Neural progenitor cell (in vitro differentiated cells): ENCODE data around the gene RAB3A. TPM values are rescaled to one million over a fixed set of nuclear protein-coding genes. Genes with fewer than 3 reads are reported as not detected.

Experiments
- DNase-seq: peaks from one replicate; pipeline ENCODE4 v3.0.0-alpha.2; 2016; ENCODE audit warnings: low spot score
- H2AFZ ChIP-seq: fragments of 200-600 bp; sonication (generic); replicated peaks from 2 replicates; pipeline ENCODE4 v1.6.1; 2016; ENCODE audit warnings: antibody characterized with exemption
- H3F3A ChIP-seq: fragments of 200-600 bp; sonication (generic); 2 replicates; pipeline ENCODE4 v1.6.1; 2016; ENCODE audit warnings: antibody characterized with exemption, low read depth
- H3K27ac ChIP-seq: fragments of 200-600 bp; sonication (generic); 2 replicates; pipeline ENCODE4 v1.5.1; 2016; ENCODE audit warnings: mild to moderate bottlenecking
- H3K27me3 ChIP-seq: fragments of 200-600 bp; sonication (generic); 2 replicates; pipeline ENCODE4 v1.6.1; 2016; ENCODE audit warnings: mild to moderate bottlenecking, moderate library complexity
- H3K36me3 ChIP-seq: fragments of 200-600 bp; sonication (generic); 2 replicates; pipeline ENCODE4 v1.5.1; 2016
- H3K4me1 ChIP-seq: fragments of 200-600 bp; sonication (generic); 2 replicates; pipeline ENCODE4 v1.6.1; 2016; ENCODE audit warnings: mixed run types
- H3K4me2 ChIP-seq: fragments of 200-600 bp; sonication (generic); 2 replicates; pipeline ENCODE4 v1.6.1; 2016
- H3K4me3 ChIP-seq: fragments of 200-600 bp; sonication (generic); 2 replicates; pipeline ENCODE4 v1.5.1; 2016
- H3K79me2 ChIP-seq: fragments of 200-600 bp; sonication (generic); 2 replicates; pipeline ENCODE4 v1.6.1; 2016; ENCODE audit warnings: low read depth
- H3K9ac ChIP-seq: fragments of 200-600 bp; sonication (generic); 2 replicates; pipeline ENCODE4 v1.6.1; 2016
- H3K9me3 ChIP-seq: fragments of 200-600 bp; sonication (generic); 2 replicates; pipeline ENCODE4 v1.5.1; 2016; ENCODE audit warnings: low read depth
- H4K20me1 ChIP-seq: fragments of 200-600 bp; sonication (generic); 2 replicates; pipeline ENCODE4 v1.6.1; 2016; ENCODE audit warnings: low read depth
- H3K27ac Mint-ChIP-seq: 3 replicates; pipeline ENCODE4 v1.8.0; 2021; ENCODE audit warnings: mixed read lengths
- H3K27me3 Mint-ChIP-seq: 2 replicates; pipeline ENCODE4 v1.8.0; 2022; ENCODE audit warnings: low read depth, mild to moderate bottlenecking, inconsistent platforms, moderate library complexity, mixed read lengths; ENCODE audit not compliant: insufficient read depth
- H3K36me3 Mint-ChIP-seq: 3 replicates; pipeline ENCODE4 v1.8.0; 2021; ENCODE audit warnings: mixed read lengths
- H3K4me1 Mint-ChIP-seq: 3 replicates; pipeline ENCODE4 v1.8.0; 2021; ENCODE audit warnings: mixed read lengths
- H3K4me3 Mint-ChIP-seq: 3 replicates; pipeline ENCODE4 v1.8.0; 2021; ENCODE audit warnings: mild to moderate bottlenecking, moderate library complexity, mixed read lengths
- H3K9me3 Mint-ChIP-seq: 3 replicates; pipeline ENCODE4 v1.8.0; 2020; ENCODE audit warnings: mixed read lengths
- EZH2 ChIP-seq: fragments of 200-600 bp; sonication (generic); IDR thresholded peaks from 2 replicates; pipeline ENCODE4 v1.6.1; 2017; ENCODE audit warnings: antibody characterized with exemption, mild to moderate bottlenecking, moderate library complexity
- EZH2phosphoT487 ChIP-seq: fragments of 200-600 bp; sonication (generic); IDR thresholded peaks from 2 replicates; pipeline ENCODE4 v1.6.1; 2017; ENCODE audit warnings: antibody characterized with exemption
- total RNA-seq: library from RNA; depleted of rRNA; stranded (reverse); fragments of >200 nt; gene quantifications from 2 replicates; pipeline ENCODE4 v1.2.3, GENCODE V29; 2015; ENCODE audit warnings: low replicate concordance
- TF ChIP-seq, protein P1 (sequence below): fragments of 200-600 bp; sonication (generic); IDR thresholded peaks from 2 replicates; pipeline ENCODE4 v1.5.1; 2017; ENCODE audit warnings: antibody characterized with exemption, mild to moderate bottlenecking

RAB3A gene
- total RNA-seq, 1 donor from 2014 or later = 1.1 TPM

DNA sequence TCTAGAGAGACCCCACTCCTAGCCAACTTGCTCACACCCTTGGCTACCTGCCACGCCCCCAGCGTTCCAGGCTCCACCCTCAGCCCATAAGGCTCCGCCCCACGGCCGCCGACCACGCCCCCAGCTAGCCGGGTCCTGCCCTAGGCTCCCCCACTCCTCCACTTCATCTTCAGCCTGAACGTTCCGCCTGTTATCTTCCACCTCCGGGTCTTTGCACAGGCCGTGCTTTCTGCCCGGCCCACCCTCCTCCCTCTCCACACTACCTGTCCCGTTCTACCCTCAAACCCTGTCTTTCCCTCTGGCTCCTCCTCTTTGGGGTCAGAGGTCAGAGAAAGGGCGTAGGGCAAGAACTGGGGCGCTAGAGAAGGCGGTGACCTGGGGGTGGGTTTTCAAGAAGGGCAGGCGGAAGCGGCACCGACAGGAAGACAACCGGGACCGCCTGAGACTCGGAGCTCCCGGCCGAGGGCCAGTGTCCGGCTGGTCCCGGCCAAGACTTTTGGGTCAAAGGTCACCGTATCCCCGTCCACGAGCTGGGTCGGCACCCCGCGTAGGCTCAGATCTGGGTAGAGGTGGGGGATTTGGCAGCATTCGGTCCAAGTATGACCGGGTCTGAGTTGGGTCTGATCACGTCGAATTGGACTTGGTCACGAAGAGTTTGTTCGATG is 20.1 kb upstream of the RAB3A start:
- no peaks in the 10 kb centered on the region for H3K79me2 ChIP-seq
- no peak overlapping the region for H3K27ac ChIP-seq
- H4K20me1 ChIP-seq = peaks cover 21% of the 10 kb centered on the region
- DNase-seq = peak; percentile 81
- H3K36me3 Mint-ChIP-seq = no peaks in the 10 kb centered on the region
- H3K9me3 ChIP-seq = no peaks in the 10 kb centered on the region
- H3F3A ChIP-seq = peaks cover 28% of the 10 kb centered on the region
- TF ChIP-seq EZH2 (no peak), EZH2phosphoT487 (no peak)
- TF ChIP-seq, protein P1, sequence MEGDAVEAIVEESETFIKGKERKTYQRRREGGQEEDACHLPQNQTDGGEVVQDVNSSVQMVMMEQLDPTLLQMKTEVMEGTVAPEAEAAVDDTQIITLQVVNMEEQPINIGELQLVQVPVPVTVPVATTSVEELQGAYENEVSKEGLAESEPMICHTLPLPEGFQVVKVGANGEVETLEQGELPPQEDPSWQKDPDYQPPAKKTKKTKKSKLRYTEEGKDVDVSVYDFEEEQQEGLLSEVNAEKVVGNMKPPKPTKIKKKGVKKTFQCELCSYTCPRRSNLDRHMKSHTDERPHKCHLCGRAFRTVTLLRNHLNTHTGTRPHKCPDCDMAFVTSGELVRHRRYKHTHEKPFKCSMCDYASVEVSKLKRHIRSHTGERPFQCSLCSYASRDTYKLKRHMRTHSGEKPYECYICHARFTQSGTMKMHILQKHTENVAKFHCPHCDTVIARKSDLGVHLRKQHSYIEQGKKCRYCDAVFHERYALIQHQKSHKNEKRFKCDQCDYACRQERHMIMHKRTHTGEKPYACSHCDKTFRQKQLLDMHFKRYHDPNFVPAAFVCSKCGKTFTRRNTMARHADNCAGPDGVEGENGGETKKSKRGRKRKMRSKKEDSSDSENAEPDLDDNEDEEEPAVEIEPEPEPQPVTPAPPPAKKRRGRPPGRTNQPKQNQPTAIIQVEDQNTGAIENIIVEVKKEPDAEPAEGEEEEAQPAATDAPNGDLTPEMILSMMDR = no peak
- H3K4me2 ChIP-seq = peak overlapping the region; percentile 70
- H3K4me3 Mint-ChIP-seq = peak overlapping the region; percentile 93
- peaks cover 4% of the 10 kb centered on the region for H3K4me1 ChIP-seq
- peaks cover 55% of the 10 kb centered on the region for H3K27me3 Mint-ChIP-seq
- H3K9ac ChIP-seq = no peak overlapping the region
- H2AFZ ChIP-seq = peak overlapping the region; percentile 93
- H3K9me3 Mint-ChIP-seq = no peaks in the 10 kb centered on the region
- no peaks in the 10 kb centered on the region for H3K36me3 ChIP-seq
- peaks cover 23% of the 10 kb centered on the region for H3K4me1 Mint-ChIP-seq
- H3K27me3 ChIP-seq = peaks cover 61% of the 10 kb centered on the region
- peak overlapping the region; percentile 56 for H3K4me3 ChIP-seq
- H3K27ac Mint-ChIP-seq = peak overlapping the region; percentile 87

DNA sequence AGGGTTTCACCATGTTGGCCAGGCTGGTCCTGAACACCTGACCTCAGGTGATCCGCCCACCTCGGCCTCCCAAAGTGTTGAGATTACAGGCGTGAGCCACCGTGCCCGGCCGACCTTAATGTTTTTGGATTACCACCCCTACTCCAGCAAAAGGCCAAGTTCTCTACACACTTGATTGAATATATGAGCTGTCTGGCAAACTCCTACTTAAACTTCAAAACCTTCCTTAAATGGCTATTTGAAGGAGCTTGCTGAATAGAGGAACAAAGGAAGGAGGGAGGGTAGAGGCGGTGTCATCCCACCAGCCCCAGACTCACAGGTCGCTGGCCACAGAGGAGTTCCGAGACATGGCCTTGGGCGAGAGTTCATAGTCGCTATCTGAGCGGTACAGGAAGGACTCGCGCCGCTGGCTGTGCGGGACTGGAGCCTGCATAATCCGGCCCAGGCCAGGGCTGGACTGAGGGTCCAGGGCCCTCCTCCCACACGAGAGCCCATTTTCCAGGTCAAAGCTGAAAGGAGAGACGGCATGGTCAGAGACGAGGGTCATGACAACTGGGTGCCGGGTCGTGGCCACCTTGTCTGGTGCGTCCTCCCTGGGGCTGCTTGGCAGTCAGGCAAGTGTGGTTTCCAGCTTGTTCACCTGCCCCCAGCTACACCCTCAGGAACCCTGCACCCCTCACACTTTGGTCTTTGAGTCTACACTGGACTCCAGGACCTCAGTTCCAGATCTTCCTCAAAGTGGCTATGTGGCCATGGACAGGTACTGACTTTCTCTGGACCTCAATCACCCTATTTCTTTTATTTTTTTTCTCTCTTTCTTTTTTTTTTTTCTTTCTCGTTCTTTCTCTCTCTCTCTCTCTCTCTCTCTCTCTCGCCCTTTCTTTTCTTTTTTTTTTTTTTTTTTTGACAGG is 18.2 kb upstream of the RAB3A start:
- Mint-ChIP-seq H3K9me3 (no peaks in the 10 kb centered on the region), H3K27ac (no peak overlapping the region), H3K4me3 (no peak overlapping the region), H3K4me1 (peaks cover 21% of the 10 kb centered on the region), H3K36me3 (no peaks in the 10 kb centered on the region), H3K27me3 (peaks cover 50% of the 10 kb centered on the region)
- Histone ChIP-seq H4K20me1 (peaks cover 18% of the 10 kb centered on the region), H3K4me2 (no peak overlapping the region), H3K9ac (no peak overlapping the region), H3F3A (peaks cover 28% of the 10 kb centered on the region), H3K9me3 (no peaks in the 10 kb centered on the region), H3K79me2 (no peaks in the 10 kb centered on the region), H3K4me3 (no peak overlapping the region), H3K36me3 (no peaks in the 10 kb centered on the region), H2AFZ (no peak overlapping the region), H3K4me1 (peaks cover 4% of the 10 kb centered on the region), H3K27ac (no peak overlapping the region), H3K27me3 (peaks cover 54% of the 10 kb centered on the region)
- TF ChIP-seq, protein P1 = no peak
- no peak for TF ChIP-seq EZH2
- TF ChIP-seq EZH2phosphoT487 = no peak
- no peak for DNase-seq

DNA sequence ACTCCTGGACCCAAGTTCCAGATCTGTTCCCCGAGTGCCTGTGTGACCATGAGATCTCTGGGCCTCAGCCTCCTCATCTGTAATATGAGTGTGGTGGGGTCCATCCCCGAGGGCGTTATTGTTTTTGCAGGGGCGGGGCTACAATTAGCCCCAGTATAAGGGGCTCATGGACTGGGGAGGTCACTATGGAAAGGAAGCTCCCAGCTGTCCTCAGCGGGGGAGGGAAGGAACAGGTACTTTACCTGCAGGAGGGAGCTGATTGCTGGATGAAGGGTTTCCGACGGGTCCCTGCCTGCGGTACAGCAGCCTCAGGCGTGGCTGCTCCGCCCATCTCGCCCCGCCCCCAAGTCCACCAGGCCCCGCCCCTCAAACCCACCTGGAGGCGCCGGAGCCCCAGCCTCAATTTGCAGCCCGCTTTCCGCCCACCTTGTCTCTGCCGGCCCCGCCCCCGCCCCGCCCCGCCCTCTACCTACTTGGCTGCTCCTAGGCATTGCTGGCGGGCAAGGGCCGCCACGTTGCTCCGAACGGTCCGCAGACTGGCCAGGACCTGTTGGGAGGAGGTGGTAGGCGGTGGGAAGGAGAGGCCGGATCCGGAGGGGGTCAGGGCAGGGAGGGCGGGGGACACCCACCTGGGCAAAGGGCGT is 16.9 kb upstream of the RAB3A start:
- no peaks in the 10 kb centered on the region for H3K79me2 ChIP-seq
- H3K4me2 ChIP-seq = peak overlapping the region; percentile 42
- TF ChIP-seq, protein P1 = no peak
- TF ChIP-seq EZH2phosphoT487 = no peak
- no peak for TF ChIP-seq EZH2
- no peak overlapping the region for H2AFZ ChIP-seq
- H3K36me3 Mint-ChIP-seq = no peaks in the 10 kb centered on the region
- no peak overlapping the region for H3K27ac ChIP-seq
- H3K4me1 ChIP-seq = peaks cover 4% of the 10 kb centered on the region
- peaks cover 13% of the 10 kb centered on the region for H4K20me1 ChIP-seq
- H3K27me3 ChIP-seq = peaks cover 40% of the 10 kb centered on the region
- H3K4me3 Mint-ChIP-seq = no peak overlapping the region
- H3K36me3 ChIP-seq = no peaks in the 10 kb centered on the region
- no peaks in the 10 kb centered on the region for H3K9me3 ChIP-seq
- H3K4me3 ChIP-seq = no peak overlapping the region
- H3K9me3 Mint-ChIP-seq = no peaks in the 10 kb centered on the region
- H3K4me1 Mint-ChIP-seq = peaks cover 14% of the 10 kb centered on the region
- H3K9ac ChIP-seq = no peak overlapping the region
- no peak overlapping the region for H3K27ac Mint-ChIP-seq
- peak; percentile 78 for DNase-seq
- peaks cover 43% of the 10 kb centered on the region for H3K27me3 Mint-ChIP-seq
- H3F3A ChIP-seq = peaks cover 22% of the 10 kb centered on the region
